ENCODE data around the gene MOCS1.

DNA sequence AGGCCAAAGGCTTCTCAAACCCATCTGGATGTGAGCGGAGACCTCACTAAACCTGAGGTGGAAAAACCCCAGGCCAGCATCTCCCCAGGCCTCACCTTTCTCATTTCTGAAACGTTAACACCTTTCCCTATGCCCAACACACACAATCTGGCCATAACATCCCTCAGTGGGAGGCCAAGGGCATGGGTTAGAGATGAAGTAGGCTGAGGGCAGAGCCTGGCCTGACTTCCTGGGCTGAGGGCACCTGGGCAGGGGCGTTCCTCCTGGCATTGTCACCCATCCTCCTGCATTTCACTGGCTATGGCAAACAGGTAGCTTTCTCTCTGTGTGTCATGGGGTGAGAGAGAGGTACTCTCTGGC lies 8.4 kb downstream of the MOCS1 start:
- TF ChIP-seq, protein P1, sequence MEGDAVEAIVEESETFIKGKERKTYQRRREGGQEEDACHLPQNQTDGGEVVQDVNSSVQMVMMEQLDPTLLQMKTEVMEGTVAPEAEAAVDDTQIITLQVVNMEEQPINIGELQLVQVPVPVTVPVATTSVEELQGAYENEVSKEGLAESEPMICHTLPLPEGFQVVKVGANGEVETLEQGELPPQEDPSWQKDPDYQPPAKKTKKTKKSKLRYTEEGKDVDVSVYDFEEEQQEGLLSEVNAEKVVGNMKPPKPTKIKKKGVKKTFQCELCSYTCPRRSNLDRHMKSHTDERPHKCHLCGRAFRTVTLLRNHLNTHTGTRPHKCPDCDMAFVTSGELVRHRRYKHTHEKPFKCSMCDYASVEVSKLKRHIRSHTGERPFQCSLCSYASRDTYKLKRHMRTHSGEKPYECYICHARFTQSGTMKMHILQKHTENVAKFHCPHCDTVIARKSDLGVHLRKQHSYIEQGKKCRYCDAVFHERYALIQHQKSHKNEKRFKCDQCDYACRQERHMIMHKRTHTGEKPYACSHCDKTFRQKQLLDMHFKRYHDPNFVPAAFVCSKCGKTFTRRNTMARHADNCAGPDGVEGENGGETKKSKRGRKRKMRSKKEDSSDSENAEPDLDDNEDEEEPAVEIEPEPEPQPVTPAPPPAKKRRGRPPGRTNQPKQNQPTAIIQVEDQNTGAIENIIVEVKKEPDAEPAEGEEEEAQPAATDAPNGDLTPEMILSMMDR (IDR thresholded peaks at IDR 0.05; ENCODE audit: borderline replicate concordance, extremely low read depth, low read length, poor library complexity, severe bottlenecking), result no peak
- no peak for TF ChIP-seq EZH2 (IDR thresholded peaks at IDR 0.05; ENCODE audit: borderline replicate concordance, low read depth, low read length, severe bottlenecking)

Data from DND-41 (cell line).